ENCODE data around the gene RBM26.

GRCh38 chr13:79360095-79360494 is 46.0 kb downstream of the RBM26 start:
- TF ChIP-seq, protein P1, sequence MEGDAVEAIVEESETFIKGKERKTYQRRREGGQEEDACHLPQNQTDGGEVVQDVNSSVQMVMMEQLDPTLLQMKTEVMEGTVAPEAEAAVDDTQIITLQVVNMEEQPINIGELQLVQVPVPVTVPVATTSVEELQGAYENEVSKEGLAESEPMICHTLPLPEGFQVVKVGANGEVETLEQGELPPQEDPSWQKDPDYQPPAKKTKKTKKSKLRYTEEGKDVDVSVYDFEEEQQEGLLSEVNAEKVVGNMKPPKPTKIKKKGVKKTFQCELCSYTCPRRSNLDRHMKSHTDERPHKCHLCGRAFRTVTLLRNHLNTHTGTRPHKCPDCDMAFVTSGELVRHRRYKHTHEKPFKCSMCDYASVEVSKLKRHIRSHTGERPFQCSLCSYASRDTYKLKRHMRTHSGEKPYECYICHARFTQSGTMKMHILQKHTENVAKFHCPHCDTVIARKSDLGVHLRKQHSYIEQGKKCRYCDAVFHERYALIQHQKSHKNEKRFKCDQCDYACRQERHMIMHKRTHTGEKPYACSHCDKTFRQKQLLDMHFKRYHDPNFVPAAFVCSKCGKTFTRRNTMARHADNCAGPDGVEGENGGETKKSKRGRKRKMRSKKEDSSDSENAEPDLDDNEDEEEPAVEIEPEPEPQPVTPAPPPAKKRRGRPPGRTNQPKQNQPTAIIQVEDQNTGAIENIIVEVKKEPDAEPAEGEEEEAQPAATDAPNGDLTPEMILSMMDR (IDR thresholded peaks at IDR 0.05; ENCODE audit: low read depth, low read length, missing input control): no peak
- TF ChIP-seq GABPA (IDR thresholded peaks at IDR 0.05 in 1 of 2, conservative IDR thresholded peaks at IDR 0.05 in 1 of 2) (no peak), RAD21 (IDR thresholded peaks at IDR 0.05) (no peak), TAF1 (conservative IDR thresholded peaks at IDR 0.05) (no peak), YY1 (IDR thresholded peaks at IDR 0.05) (no peak), JUND (IDR thresholded peaks at IDR 0.05) (no peak), HNF4G (IDR thresholded peaks at IDR 0.05) (no peak), SP1 (IDR thresholded peaks at IDR 0.05) (no peak)
- TF ChIP-seq, protein P2, sequence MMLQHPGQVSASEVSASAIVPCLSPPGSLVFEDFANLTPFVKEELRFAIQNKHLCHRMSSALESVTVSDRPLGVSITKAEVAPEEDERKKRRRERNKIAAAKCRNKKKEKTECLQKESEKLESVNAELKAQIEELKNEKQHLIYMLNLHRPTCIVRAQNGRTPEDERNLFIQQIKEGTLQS (IDR thresholded peaks at IDR 0.05): no peak
- TF ChIP-seq, protein P3, sequence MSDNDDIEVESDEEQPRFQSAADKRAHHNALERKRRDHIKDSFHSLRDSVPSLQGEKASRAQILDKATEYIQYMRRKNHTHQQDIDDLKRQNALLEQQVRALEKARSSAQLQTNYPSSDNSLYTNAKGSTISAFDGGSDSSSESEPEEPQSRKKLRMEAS (IDR thresholded peaks at IDR 0.05): no peak
